IPS-15b (cell line): ENCODE results near the gene GATA5.

Experiments
- H3K27me3 ChIP-seq: one replicate; pipeline ENCODE4 v1.6.1; 2013; ENCODE audit warnings: low read length; ENCODE audit not compliant: control insufficient read depth, insufficient read depth
- H3K36me3 ChIP-seq: one replicate; pipeline ENCODE4 v1.6.1; 2013; ENCODE audit warnings: low read length; ENCODE audit not compliant: control insufficient read depth, insufficient read depth
- H3K4me1 ChIP-seq: one replicate; pipeline ENCODE4 v1.6.1; 2013; ENCODE audit warnings: mild to moderate bottlenecking, low read length; ENCODE audit not compliant: control insufficient read depth, insufficient read depth
- H3K4me3 ChIP-seq: one replicate; pipeline ENCODE4 v1.5.1; 2013; ENCODE audit warnings: low read depth, low read length
- H3K9ac ChIP-seq: one replicate; pipeline ENCODE4 v1.6.1; 2013; ENCODE audit warnings: low read depth, mild to moderate bottlenecking, low read length
- H3K9me3 ChIP-seq: one replicate; pipeline ENCODE4 v1.6.1; 2013; ENCODE audit warnings: mild to moderate bottlenecking, low read length; ENCODE audit not compliant: control insufficient read depth, insufficient read depth

GATA5 gene

GRCh38 chr20:62484478-62484877 is 8.7 kb upstream of the GATA5 start:
- Histone ChIP-seq H3K4me1 (peaks cover 4% of the 10 kb centered on the region), H3K9ac (no peak overlapping the region), H3K4me3 (no peak overlapping the region), H3K9me3 (no peaks in the 10 kb centered on the region), H3K27me3 (peaks cover 9% of the 10 kb centered on the region), H3K36me3 (no peaks in the 10 kb centered on the region)

- no peaks in the 10 kb centered on the region for H3K9me3 ChIP-seq
- H3K4me1 ChIP-seq: peaks cover 4% of the 10 kb centered on the region
- peaks cover 16% of the 10 kb centered on the region for H3K27me3 ChIP-seq
- H3K36me3 ChIP-seq: no peaks in the 10 kb centered on the region
- H3K4me3 ChIP-seq: no peak overlapping the region
- no peak overlapping the region for H3K9ac ChIP-seq
These were observed 8.0 kb upstream of the GATA5 start for GRCh38 chr20:62483613-62484458.

DNA sequence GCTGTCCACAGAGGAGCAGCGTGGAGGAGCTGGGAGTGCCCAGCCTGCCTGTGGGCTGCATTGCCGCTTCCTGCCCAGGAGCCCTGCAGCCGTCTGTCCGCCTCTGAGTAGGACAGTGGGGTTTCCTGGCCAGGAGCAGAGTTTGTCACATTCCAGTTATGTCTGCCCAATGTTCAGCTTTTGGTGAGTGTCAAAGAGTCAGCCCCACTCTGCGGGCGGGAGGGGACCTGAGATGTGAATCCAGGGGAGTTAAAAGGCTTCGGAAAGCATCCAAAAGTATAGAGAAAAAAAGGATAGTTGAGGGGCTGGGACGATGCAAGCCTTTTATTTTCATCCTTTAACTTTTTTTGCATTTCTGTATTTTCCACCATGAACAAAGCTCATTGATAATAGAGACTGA is 7.2 kb upstream of the GATA5 start:
- H3K4me1 ChIP-seq: peaks cover 4% of the 10 kb centered on the region
- no peaks in the 10 kb centered on the region for H3K36me3 ChIP-seq
- no peak overlapping the region for H3K9ac ChIP-seq
- no peak overlapping the region for H3K4me3 ChIP-seq
- H3K27me3 ChIP-seq: peaks cover 24% of the 10 kb centered on the region
- no peaks in the 10 kb centered on the region for H3K9me3 ChIP-seq

DNA sequence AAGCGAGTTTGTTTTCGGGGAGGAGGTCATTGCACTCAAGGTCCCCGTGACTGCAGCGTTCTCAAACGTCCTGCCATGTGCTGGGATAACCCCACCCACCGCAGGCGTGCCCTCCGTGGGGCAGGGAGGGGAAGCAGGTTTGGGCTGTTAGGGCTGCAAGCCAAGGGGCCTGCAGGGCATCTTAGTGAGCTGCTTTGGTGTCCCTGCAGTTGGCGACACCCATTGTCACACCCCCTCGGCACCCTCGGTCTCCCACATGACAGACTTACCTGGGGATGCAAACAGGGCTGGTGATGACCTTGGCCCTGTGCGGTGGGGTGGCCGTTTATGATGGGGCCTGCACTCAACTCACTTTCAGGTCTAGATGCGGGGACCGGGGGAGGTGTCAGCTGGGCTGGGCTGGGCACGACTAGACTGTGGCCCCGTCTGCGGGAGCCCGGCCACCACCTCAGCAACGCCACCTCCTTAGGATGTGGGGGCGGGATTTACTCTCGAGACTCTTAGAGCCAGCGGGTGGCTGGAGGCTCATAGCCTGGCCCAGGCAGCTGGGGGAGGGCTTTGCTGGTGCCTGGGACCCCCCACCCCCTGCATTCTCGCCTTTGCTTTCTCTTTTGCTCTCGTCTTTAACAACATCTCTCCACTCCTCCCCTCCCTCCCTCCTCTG is 6.5 kb upstream of the GATA5 start:
- no peak overlapping the region for H3K4me3 ChIP-seq
- H3K9me3 ChIP-seq: no peaks in the 10 kb centered on the region
- no peaks in the 10 kb centered on the region for H3K36me3 ChIP-seq
- H3K4me1 ChIP-seq: peaks cover 4% of the 10 kb centered on the region
- H3K9ac ChIP-seq: no peak overlapping the region
- H3K27me3 ChIP-seq: peaks cover 31% of the 10 kb centered on the region

GRCh38 chr20:62481425-62482145 is 5.8 kb upstream of the GATA5 start:
- peaks cover 35% of the 10 kb centered on the region for H3K27me3 ChIP-seq
- no peak overlapping the region for H3K4me3 ChIP-seq
- peaks cover 4% of the 10 kb centered on the region for H3K4me1 ChIP-seq

DNA sequence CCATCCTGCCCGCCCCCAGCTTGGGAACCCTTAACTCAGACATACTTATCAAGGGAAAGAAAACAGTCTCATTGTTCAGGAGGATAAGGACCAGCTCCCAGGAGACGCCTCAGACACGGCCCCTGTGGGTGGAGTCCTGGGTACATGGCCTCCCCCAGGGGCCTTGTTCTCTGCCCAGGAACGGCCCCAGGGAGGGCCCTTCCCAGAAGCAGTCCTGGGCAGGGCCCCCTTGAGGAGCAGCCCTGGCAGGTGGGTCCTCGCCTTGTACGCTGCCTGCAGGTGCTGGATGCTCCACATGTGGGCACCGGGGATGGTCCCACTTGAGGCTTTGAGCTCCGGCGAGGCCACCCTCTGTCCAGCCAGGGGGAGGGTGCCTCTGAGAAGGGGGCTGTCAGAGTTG is 4.5 kb upstream of the GATA5 start:
- Histone ChIP-seq H3K9ac (no peak overlapping the region), H3K36me3 (no peaks in the 10 kb centered on the region), H3K27me3 (peaks cover 41% of the 10 kb centered on the region), H3K4me1 (peaks cover 4% of the 10 kb centered on the region), H3K4me3 (no peak overlapping the region), H3K9me3 (no peaks in the 10 kb centered on the region)

More at GRCh38 chr20:62481425-62482145, 5.8 kb upstream of the GATA5 start:
- Histone ChIP-seq H3K36me3 (no peaks in the 10 kb centered on the region), H3K9ac (no peak overlapping the region), H3K9me3 (no peaks in the 10 kb centered on the region)

DNA sequence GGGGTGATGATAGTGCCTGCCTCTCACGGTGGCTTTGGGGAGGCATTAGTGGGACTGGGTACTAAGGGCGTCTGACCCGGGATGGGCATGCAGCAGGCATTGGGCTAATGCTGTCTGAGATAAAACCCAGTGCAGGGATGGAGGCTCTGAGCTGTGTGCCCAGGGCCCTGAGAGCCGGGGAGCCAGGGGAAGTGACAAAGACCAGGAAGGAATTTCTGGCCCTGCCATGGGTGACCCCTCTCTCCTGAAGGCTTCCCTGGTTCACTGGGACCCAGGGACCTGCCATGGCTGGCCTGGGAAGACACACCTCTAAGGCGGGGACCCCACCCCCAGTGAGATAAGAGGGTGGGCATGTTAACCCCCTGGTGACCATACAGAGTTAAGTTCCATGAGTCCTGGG is 3.9 kb upstream of the GATA5 start:
- Histone ChIP-seq H3K9ac (no peak overlapping the region), H3K9me3 (no peaks in the 10 kb centered on the region), H3K36me3 (no peaks in the 10 kb centered on the region), H3K4me1 (peaks cover 4% of the 10 kb centered on the region), H3K4me3 (no peak overlapping the region), H3K27me3 (peaks cover 47% of the 10 kb centered on the region)

GRCh38 chr20:62479156-62479555 is 3.4 kb upstream of the GATA5 start:
- Histone ChIP-seq H3K36me3 (no peaks in the 10 kb centered on the region), H3K9me3 (no peaks in the 10 kb centered on the region), H3K9ac (no peak overlapping the region), H3K4me3 (no peak overlapping the region), H3K4me1 (peaks cover 6% of the 10 kb centered on the region), H3K27me3 (peaks cover 50% of the 10 kb centered on the region)

- Histone ChIP-seq H3K9ac (no peak overlapping the region), H3K4me3 (no peak overlapping the region), H3K4me1 (peaks cover 6% of the 10 kb centered on the region), H3K27me3 (peaks cover 54% of the 10 kb centered on the region), H3K9me3 (no peaks in the 10 kb centered on the region), H3K36me3 (no peaks in the 10 kb centered on the region)
These were observed 2.1 kb upstream of the GATA5 start for GRCh38 chr20:62477669-62478455.

- Histone ChIP-seq H3K36me3 (no peaks in the 10 kb centered on the region), H3K4me3 (peak overlapping the region; percentile 45), H3K27me3 (peaks cover 50% of the 10 kb centered on the region), H3K9ac (no peak overlapping the region), H3K9me3 (no peaks in the 10 kb centered on the region), H3K4me1 (peaks cover 2% of the 10 kb centered on the region)
These were observed 452 bp upstream of the GATA5 start for GRCh38 chr20:62476056-62476838.
